ENCODE results near the gene MYL3. TPM values are rescaled to one million over a fixed set of nuclear protein-coding genes. Genes with fewer than 3 reads are reported as not detected.

Gene MYL3
- total RNA-seq, 1 experiment from 2014 or later, result not detected

DNA sequence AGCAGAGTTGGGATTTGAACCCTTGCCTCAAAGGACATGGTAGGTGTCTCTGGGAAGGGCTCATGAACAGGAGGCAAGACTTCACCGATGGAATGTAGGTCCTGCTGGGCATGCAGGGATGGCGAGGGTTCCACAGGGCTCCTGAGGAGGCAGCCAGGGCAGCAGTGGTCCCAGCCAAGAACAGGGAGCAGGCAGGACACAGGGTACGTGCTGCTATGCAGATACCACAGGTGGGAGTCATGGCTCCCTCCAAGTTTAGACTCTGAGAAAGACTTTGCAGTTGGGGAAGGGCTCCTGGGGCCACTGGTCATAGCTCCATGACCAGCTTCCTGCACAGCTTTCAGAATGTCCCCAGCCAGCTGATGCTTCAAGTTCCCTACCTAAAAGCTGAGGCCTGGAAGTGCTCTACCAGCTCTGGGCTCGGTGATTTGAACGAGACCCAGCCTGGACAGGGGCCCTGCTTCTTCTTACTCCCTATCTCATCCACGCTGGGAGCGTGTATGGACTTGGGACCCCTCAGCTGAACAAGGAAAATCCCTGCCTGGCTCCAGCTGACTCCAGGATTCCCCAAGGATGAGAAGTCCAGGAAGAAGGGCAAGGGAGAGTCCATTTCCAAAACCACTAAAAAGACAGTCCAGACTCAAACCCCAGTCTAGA lies 747 bp downstream of the MYL3 start:
- Histone ChIP-seq H3K9me2 (replicated peaks; ENCODE audit: low read length) (no peaks in the 10 kb centered on the region), H3K4me3 (ENCODE audit: low read length) (no peak overlapping the region), H3K4me1 (ENCODE audit: insufficient read depth, low read length) (no peaks in the 10 kb centered on the region), H3K79me2 (ENCODE audit: low read length) (no peaks in the 10 kb centered on the region), H3K27me3 (ENCODE audit: low read length) (no peaks in the 10 kb centered on the region; the same call in 1 of the 2 replicates), H3K36me3 (ENCODE audit: low read depth, low read length) (no peaks in the 10 kb centered on the region), H3K27ac (ENCODE audit: low read length) (no peak overlapping the region), H2AFZ (ENCODE audit: low read length) (no peak overlapping the region), H3F3A (ENCODE audit: low read length, unreplicated experiment) (no peaks in the 10 kb centered on the region), H4K20me1 (ENCODE audit: low read length) (no peaks in the 10 kb centered on the region), H3K4me2 (ENCODE audit: low read length) (no peak overlapping the region), H3K9ac (ENCODE audit: low read length) (no peak overlapping the region), H3K9me3 (ENCODE audit: low read length) (no peaks in the 10 kb centered on the region)
- ATAC-seq (no peak), DNase-seq (no peak)
- no TSS peak for BruUV-seq (replicated peaks)
- ChIA-PET POLR2A (ENCODE audit: unreplicated experiment) (no interaction called here), CTCF (no interaction called here)
- intact Hi-C loops (cut with micrococcal nuclease), result no loop called here
- TF ChIP-seq, protein P1, sequence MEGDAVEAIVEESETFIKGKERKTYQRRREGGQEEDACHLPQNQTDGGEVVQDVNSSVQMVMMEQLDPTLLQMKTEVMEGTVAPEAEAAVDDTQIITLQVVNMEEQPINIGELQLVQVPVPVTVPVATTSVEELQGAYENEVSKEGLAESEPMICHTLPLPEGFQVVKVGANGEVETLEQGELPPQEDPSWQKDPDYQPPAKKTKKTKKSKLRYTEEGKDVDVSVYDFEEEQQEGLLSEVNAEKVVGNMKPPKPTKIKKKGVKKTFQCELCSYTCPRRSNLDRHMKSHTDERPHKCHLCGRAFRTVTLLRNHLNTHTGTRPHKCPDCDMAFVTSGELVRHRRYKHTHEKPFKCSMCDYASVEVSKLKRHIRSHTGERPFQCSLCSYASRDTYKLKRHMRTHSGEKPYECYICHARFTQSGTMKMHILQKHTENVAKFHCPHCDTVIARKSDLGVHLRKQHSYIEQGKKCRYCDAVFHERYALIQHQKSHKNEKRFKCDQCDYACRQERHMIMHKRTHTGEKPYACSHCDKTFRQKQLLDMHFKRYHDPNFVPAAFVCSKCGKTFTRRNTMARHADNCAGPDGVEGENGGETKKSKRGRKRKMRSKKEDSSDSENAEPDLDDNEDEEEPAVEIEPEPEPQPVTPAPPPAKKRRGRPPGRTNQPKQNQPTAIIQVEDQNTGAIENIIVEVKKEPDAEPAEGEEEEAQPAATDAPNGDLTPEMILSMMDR (conservative IDR thresholded peaks at IDR 0.05; ENCODE audit: low read depth, low read length), result no peak
- TF ChIP-seq EZH2 (IDR thresholded peaks at IDR 0.05; ENCODE audit: low read length, unreplicated experiment), result no peak
- TF ChIP-seq EZH2phosphoT487 (IDR thresholded peaks at IDR 0.05; ENCODE audit: borderline replicate concordance, low read length), result no peak

GRCh38 chr3:46861605-46862368 lies 1.5 kb downstream of the MYL3 start:
- CTCF ChIA-PET, result no interaction called here
- H2AFZ ChIP-seq (ENCODE audit: low read length), result no peak overlapping the region
- no peak overlapping the region for H3K27ac ChIP-seq (ENCODE audit: low read length)
- no peak overlapping the region for H3K4me2 ChIP-seq (ENCODE audit: low read length)
- H3K9me2 ChIP-seq (replicated peaks; ENCODE audit: low read length), result no peaks in the 10 kb centered on the region
- H3F3A ChIP-seq (ENCODE audit: low read length, unreplicated experiment), result no peaks in the 10 kb centered on the region
- no peak overlapping the region for H3K9ac ChIP-seq (ENCODE audit: low read length)
- no peaks in the 10 kb centered on the region for H3K36me3 ChIP-seq (ENCODE audit: low read depth, low read length)
- no peaks in the 10 kb centered on the region for H3K9me3 ChIP-seq (ENCODE audit: low read length)
- no peaks in the 10 kb centered on the region for H3K4me1 ChIP-seq (ENCODE audit: insufficient read depth, low read length)
- no peak for ATAC-seq
- no TSS peak for BruUV-seq (replicated peaks)
- POLR2A ChIA-PET (ENCODE audit: unreplicated experiment), result no interaction called here
- TF ChIP-seq EZH2phosphoT487 (IDR thresholded peaks at IDR 0.05; ENCODE audit: borderline replicate concordance, low read length), result no peak
- intact Hi-C loops (cut with micrococcal nuclease), result no loop called here
- H3K4me3 ChIP-seq (ENCODE audit: low read length), result no peak overlapping the region
- no peaks in the 10 kb centered on the region; the same call in 1 of the 2 replicates for H3K27me3 ChIP-seq (ENCODE audit: low read length)
- no peaks in the 10 kb centered on the region for H3K79me2 ChIP-seq (ENCODE audit: low read length)
- no peaks in the 10 kb centered on the region for H4K20me1 ChIP-seq (ENCODE audit: low read length)
- DNase-seq, result no peak

GRCh38 chr3:46860810-46861604 lies 2.2 kb downstream of the MYL3 start:
- Histone ChIP-seq H3K27me3 (ENCODE audit: low read length) (no peaks in the 10 kb centered on the region; the same call in 1 of the 2 replicates), H4K20me1 (ENCODE audit: low read length) (no peaks in the 10 kb centered on the region), H3K9me2 (replicated peaks; ENCODE audit: low read length) (no peaks in the 10 kb centered on the region), H3K4me1 (ENCODE audit: insufficient read depth, low read length) (no peaks in the 10 kb centered on the region), H3K27ac (ENCODE audit: low read length) (no peak overlapping the region), H3K9me3 (ENCODE audit: low read length) (no peaks in the 10 kb centered on the region), H3K36me3 (ENCODE audit: low read depth, low read length) (no peaks in the 10 kb centered on the region), H3F3A (ENCODE audit: low read length, unreplicated experiment) (no peaks in the 10 kb centered on the region), H3K4me3 (ENCODE audit: low read length) (no peak overlapping the region), H3K9ac (ENCODE audit: low read length) (no peak overlapping the region), H2AFZ (ENCODE audit: low read length) (no peak overlapping the region), H3K79me2 (ENCODE audit: low read length) (no peaks in the 10 kb centered on the region), H3K4me2 (ENCODE audit: low read length) (no peak overlapping the region)
- intact Hi-C loops (cut with micrococcal nuclease), result no loop called here
- DNase-seq (no peak), ATAC-seq (no peak)
- TF ChIP-seq, protein P1 (conservative IDR thresholded peaks at IDR 0.05; ENCODE audit: low read depth, low read length), result no peak
- CTCF ChIA-PET, result no interaction called here
- no TSS peak for BruUV-seq (replicated peaks)
- POLR2A ChIA-PET (ENCODE audit: unreplicated experiment), result no interaction called here
